GM12864 (cell line): ENCODE measurements around the gene AMDHD1.

Experiments
- DNase-seq: peaks from one replicate; pipeline ENCODE4 v3.0.0-alpha.2; 2011; ENCODE audit warnings: low read depth
- H3K4me3 ChIP-seq: 2 replicates; pipeline ENCODE4 v1.5.1; 2011; ENCODE audit warnings: mild to moderate bottlenecking, low read depth, low read length, control low read depth
- TF ChIP-seq, protein P1 (sequence below): IDR thresholded peaks from 2 replicates; pipeline ENCODE4 v1.5.1; 2011; ENCODE audit warnings: low read depth, mild to moderate bottlenecking, moderate library complexity, low read length, control low read depth, inconsistent platforms; ENCODE audit errors: missing control alignments

Gene AMDHD1

DNA sequence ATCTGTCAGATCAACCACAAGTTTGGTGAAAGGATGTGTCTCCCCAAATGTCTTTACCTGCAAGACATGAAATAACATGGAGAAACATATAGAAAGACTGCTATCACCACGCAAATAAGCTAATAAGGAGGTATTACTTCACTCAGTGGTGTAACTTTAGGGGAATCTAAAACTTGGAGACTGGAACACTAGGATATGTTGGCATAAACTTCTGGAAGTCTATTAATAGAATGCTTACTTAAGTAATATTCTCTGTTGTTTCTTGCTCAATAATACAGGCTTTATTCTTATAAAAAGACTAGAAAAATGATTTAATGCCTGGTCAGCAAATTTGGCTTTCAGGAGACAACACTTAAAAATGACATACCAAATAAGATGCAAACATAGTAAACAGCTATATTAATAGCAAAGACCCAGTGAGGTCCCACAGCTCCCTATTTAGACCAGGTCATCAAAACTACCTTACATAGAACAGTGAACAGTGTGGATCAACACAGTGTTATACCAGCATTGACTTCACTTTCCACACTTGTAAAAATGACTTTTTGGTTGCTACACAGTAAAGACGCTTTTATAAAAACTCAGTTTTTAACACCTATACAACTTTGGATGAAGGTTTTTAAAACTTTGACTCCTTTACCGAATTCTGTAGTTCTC, 71.9 kb downstream of the AMDHD1 start:
- H3K4me3 ChIP-seq, result no peak overlapping the region
- TF ChIP-seq, protein P1, sequence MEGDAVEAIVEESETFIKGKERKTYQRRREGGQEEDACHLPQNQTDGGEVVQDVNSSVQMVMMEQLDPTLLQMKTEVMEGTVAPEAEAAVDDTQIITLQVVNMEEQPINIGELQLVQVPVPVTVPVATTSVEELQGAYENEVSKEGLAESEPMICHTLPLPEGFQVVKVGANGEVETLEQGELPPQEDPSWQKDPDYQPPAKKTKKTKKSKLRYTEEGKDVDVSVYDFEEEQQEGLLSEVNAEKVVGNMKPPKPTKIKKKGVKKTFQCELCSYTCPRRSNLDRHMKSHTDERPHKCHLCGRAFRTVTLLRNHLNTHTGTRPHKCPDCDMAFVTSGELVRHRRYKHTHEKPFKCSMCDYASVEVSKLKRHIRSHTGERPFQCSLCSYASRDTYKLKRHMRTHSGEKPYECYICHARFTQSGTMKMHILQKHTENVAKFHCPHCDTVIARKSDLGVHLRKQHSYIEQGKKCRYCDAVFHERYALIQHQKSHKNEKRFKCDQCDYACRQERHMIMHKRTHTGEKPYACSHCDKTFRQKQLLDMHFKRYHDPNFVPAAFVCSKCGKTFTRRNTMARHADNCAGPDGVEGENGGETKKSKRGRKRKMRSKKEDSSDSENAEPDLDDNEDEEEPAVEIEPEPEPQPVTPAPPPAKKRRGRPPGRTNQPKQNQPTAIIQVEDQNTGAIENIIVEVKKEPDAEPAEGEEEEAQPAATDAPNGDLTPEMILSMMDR, result no peak
- DNase-seq, result no peak

DNA sequence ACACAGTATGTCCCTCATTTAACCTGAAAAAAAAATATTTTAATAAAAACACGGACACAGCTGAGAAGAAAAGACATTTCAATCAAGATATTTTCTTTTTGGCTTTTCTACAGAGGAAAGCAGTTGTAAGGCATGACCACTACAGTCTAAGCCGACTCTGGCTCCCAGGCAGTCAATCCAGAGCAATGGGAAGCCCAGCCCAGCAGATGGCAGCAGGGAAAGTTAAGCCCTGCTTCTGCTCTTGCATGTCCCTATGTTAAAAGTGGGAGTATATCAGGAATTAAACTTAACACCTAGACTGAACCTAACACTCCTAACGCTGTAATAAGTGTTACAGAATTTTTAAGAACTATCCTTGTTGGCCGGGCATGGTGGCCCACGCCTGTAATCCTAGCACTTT, 72.5 kb downstream of the AMDHD1 start:
- no peak overlapping the region for H3K4me3 ChIP-seq
- no peak for DNase-seq
- TF ChIP-seq, protein P1, result peak; percentile 2
